WTC11 (cell line): ENCODE data around the gene TERT.

Experiments
- TF ChIP-seq, protein P1 (sequence below): sonication (generic); formaldehyde crosslinking; IDR thresholded peaks from 2 replicates; pipeline ENCODE4 v1.8.0; 2023; ENCODE audit warnings: mild to moderate bottlenecking, missing genetic modification reagents
- TF ChIP-seq, protein P2 (sequence below): sonication (generic); formaldehyde crosslinking; IDR thresholded peaks from 2 replicates; pipeline ENCODE4 v1.8.0; 2022; ENCODE audit warnings: mild to moderate bottlenecking, missing genetic modification reagents

DNA sequence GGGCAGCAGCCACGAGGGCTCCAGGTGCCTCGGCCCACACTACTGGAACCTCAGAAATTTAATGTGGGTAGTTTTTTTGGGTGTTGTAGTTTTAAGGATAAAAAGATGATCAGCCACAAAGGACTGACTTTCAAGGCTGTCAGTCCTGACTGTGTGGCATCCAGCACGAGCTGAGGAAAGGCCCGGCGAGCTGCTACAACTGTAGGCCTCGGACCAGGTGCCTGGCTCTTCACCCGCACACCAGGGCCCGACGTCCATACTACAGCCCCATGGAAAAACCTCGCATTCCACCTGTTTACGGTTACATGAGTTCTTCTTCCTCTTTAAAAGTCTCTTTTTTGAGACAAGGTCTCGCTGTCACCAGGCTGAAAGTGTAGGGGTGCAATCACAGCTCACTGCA, 47.4 kb upstream of the TERT start:
- TF ChIP-seq, protein P1, sequence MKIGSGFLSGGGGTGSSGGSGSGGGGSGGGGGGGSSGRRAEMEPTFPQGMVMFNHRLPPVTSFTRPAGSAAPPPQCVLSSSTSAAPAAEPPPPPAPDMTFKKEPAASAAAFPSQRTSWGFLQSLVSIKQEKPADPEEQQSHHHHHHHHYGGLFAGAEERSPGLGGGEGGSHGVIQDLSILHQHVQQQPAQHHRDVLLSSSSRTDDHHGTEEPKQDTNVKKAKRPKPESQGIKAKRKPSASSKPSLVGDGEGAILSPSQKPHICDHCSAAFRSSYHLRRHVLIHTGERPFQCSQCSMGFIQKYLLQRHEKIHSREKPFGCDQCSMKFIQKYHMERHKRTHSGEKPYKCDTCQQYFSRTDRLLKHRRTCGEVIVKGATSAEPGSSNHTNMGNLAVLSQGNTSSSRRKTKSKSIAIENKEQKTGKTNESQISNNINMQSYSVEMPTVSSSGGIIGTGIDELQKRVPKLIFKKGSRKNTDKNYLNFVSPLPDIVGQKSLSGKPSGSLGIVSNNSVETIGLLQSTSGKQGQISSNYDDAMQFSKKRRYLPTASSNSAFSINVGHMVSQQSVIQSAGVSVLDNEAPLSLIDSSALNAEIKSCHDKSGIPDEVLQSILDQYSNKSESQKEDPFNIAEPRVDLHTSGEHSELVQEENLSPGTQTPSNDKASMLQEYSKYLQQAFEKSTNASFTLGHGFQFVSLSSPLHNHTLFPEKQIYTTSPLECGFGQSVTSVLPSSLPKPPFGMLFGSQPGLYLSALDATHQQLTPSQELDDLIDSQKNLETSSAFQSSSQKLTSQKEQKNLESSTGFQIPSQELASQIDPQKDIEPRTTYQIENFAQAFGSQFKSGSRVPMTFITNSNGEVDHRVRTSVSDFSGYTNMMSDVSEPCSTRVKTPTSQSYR (CRISPR knock-in tag), result no peak
- TF ChIP-seq, protein P2, sequence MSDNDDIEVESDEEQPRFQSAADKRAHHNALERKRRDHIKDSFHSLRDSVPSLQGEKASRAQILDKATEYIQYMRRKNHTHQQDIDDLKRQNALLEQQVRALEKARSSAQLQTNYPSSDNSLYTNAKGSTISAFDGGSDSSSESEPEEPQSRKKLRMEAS (CRISPR knock-in tag), result no peak
